Retinal pigment epithelial cell (primary cell): ENCODE results near the gene ATP6V0E1.
"Not testable (repeated sequence)": the region's sequence is repeated elsewhere in the genome, so short reads cannot be mapped to it uniquely, and the experiment has no call there.

Experiments used
- DNase-seq: peaks from one replicate; pipeline ENCODE4 v3.0.0-alpha.2; 2010; ENCODE audit warnings: low read depth
- H3K4me3 ChIP-seq: 2 replicates; pipeline ENCODE4 v1.5.1; 2011; ENCODE audit warnings: mild to moderate bottlenecking, low read length, control low read depth, moderate library complexity
- TF ChIP-seq, protein P1 (sequence below): conservative IDR thresholded peaks from 2 replicates; pipeline ENCODE4 v1.5.1; 2011; ENCODE audit warnings: low read depth, low read length, control low read depth, inconsistent platforms

The ATP6V0E1 gene

DNA sequence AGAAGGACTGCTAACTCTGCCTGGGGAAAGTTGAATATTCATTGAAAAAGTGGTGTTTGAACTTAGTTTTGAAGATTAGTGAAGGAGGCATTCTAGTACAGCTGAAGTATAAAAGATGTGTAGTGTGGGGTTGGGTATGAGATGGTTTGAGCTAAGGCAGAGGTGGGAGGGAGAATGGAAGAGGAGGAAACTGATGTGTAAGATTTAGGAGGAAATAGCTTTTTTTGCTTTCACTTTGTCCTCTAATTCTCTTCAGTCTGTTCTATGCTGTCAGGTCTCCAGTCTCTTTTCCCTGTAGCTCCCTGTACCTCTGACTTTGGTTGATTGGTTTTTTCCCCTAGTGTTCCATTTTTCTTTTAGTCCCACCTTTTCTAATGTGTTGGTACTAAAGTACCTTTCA is 81.6 kb downstream of the ATP6V0E1 start:
- H3K4me3 ChIP-seq = no peak overlapping the region
- DNase-seq = no peak
- TF ChIP-seq, protein P1, sequence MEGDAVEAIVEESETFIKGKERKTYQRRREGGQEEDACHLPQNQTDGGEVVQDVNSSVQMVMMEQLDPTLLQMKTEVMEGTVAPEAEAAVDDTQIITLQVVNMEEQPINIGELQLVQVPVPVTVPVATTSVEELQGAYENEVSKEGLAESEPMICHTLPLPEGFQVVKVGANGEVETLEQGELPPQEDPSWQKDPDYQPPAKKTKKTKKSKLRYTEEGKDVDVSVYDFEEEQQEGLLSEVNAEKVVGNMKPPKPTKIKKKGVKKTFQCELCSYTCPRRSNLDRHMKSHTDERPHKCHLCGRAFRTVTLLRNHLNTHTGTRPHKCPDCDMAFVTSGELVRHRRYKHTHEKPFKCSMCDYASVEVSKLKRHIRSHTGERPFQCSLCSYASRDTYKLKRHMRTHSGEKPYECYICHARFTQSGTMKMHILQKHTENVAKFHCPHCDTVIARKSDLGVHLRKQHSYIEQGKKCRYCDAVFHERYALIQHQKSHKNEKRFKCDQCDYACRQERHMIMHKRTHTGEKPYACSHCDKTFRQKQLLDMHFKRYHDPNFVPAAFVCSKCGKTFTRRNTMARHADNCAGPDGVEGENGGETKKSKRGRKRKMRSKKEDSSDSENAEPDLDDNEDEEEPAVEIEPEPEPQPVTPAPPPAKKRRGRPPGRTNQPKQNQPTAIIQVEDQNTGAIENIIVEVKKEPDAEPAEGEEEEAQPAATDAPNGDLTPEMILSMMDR = no peak

DNA sequence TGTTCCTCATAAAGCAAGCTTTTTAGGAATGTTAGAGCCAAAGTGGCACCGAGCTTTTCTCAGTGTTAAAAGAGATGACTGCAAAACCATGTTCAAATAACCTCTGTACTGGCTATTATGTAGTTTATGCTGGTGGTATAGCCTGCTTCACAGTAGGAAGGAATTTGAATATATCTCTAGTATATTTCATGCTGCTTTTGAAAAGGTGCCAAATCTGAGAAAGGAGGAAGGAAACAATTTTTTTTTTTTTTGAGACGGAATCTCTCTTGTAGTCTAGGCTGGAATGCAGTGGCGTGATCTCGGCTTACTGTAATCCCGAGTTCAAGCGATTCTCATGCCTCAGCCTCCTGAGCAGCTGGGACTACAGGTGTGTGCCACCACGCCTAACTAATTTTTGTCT is 86.1 kb downstream of the ATP6V0E1 start:
- TF ChIP-seq, protein P1 = no peak
- no peak overlapping the region for H3K4me3 ChIP-seq
- DNase-seq = no peak

DNA sequence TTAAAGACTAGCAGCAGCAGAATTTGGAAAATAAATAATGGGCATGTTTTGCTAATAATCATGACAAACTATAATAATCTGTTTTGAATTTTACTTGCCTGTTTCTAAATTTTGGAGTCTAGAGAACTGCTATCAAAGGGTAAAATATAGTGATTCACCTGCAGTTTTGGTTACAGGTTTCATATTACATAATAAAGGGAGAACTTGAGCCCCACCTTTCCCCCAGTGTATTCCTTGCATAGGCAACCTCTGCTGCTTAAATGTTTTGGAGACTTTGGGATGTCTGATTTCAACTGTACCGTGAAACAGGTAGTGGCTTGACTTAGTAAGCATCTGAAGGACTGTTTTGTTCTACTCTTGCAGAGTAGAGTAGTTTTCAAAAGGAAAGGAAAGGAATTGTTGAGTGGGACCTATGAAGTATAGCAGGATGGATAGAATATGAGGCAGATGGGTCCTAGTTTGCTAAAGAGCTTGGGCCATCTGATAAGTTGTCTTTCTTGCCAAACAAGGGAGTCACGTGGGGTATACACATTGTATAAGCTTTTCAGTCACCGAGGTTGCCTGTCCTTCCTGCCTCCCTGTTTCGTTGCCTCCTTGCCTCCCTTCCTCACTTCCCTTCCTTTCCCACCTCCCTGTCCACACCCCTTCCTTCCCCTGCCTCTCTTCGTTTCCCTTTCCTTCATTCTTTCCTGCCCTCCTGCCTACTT is 91.7 kb downstream of the ATP6V0E1 start:
- H3K4me3 ChIP-seq = no peak overlapping the region
- no peak for DNase-seq
- TF ChIP-seq, protein P1 = no peak

DNA sequence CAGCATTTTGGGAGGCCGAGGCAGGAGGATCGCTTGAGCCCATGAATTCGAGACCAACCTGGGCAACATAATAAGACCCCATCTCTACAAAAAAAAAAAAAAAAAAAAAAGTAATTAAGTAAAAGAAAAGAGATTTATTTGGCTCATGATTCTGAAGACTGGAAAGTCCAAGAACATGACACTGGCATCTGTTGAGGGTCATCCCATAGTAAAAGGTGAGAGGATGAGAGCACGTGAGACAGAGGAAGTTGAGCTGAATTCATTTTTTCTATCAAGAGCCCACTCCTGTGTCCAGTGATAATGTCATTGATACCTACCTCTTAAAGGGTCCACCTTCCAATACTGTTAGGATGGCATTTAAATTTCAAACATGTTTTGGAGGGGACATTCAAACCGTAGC is 92.4 kb downstream of the ATP6V0E1 start:
- no peak overlapping the region for H3K4me3 ChIP-seq
- DNase-seq = no peak
- TF ChIP-seq, protein P1 = no peak

DNA sequence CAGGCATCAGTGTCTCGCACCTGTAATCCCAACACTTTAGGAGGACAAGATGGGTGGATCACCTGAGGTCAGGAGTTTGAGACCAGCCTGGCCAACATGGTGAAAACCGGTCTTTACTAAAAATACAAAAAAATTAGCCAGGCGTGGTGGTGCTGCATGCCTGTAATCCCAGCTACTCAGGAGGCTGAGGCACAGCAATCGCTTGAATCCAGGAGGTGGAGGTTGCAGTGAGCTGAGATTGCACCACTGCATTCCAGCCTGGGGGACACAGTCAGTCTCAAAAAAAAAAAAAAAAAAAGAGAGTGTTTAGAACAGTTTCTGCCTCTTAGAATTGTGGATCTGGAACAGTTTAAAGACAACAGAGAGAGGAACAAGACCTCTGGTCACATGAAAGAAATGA is 92.9 kb downstream of the ATP6V0E1 start:
- H3K4me3 ChIP-seq, DNase-seq: not testable (repeated sequence)

DNA sequence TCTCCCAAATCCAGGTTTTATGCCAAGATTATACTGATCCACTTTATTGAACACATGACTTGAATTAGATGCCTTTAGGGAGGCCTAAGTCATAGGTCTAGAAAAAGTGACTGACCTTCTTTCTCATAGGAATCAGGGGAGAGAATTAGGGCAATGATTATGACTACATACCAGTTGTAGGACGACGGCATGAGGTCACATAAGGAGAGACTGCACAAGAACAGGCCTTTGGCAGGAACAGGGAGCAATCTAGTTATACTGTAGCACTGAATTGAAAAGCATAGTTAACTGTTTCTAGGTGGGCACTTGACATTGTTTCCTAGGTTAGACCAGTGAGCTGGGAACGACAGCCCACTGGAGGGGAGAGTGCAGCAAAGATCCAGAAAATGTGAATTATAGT is 95.3 kb downstream of the ATP6V0E1 start:
- TF ChIP-seq, protein P1 = no peak
- DNase-seq = no peak
- H3K4me3 ChIP-seq = no peak overlapping the region
